ENCODE measurements around the gene ZNF726. TPM values are rescaled to one million over a fixed set of nuclear protein-coding genes. Genes with fewer than 3 reads are reported as not detected.
"Not testable (repeated sequence)": the region's sequence is repeated elsewhere in the genome, so short reads cannot be mapped to it uniquely, and the experiment has no call there.

Gene ZNF726
- total RNA-seq, 6 donors from 2014 or later, result 1.9 to 14.9 (median 5.0) TPM

GRCh38 chr19:23925285-23925684 lies 10.6 kb downstream of the ZNF726 start:
- no peaks in the 10 kb centered on the region for H3K27me3 ChIP-seq
- H3K4me1 ChIP-seq, result no peaks in the 10 kb centered on the region
- TF ChIP-seq CTCF (IDR thresholded peaks at IDR 0.05), result no peak
- no peak for TF ChIP-seq POLR2AphosphoS5 (IDR thresholded peaks at IDR 0.05)
- TF ChIP-seq EP300 (IDR thresholded peaks at IDR 0.05), result no peak
- TF ChIP-seq POLR2A (IDR thresholded peaks at IDR 0.05), result no peak
- H3K36me3 ChIP-seq, result peaks cover 0 to 3% (median under 1%) of the 10 kb centered on the region in 4 donors
- DNase-seq (no peak), ATAC-seq (ENCODE audit: low FRiP score in 2 of 2) (no peak)
- H3K4me3 ChIP-seq, result no peak overlapping the region
- no peak overlapping the region for H3K27ac ChIP-seq
- 95 to 99% methylated on average over 5 of the region's 5 CpGs for WGBS, 2 donors
- peaks cover 0 to 8% (median 0%) of the 10 kb centered on the region in 4 donors for H3K9me3 ChIP-seq

GRCh38 chr19:23932878-23933277 lies 18.2 kb downstream of the ZNF726 start:
- H3K27ac ChIP-seq, result no peak overlapping the region
- H3K4me3 ChIP-seq, result no peak overlapping the region
- H3K27me3 ChIP-seq, result no peaks in the 10 kb centered on the region
- TF ChIP-seq POLR2A (IDR thresholded peaks at IDR 0.05) (no peak), EP300 (IDR thresholded peaks at IDR 0.05) (no peak), CTCF (IDR thresholded peaks at IDR 0.05) (no peak), POLR2AphosphoS5 (IDR thresholded peaks at IDR 0.05) (no peak)
- H3K9me3 ChIP-seq, result peaks cover 16 to 45% (median 34%) of the 10 kb centered on the region in 4 donors
- ATAC-seq (ENCODE audit: low FRiP score in 2 of 2) (no peak), DNase-seq (no peak)
- H3K4me1 ChIP-seq, result no peaks in the 10 kb centered on the region
- H3K36me3 ChIP-seq, result no peaks in the 10 kb centered on the region
- 65 to 93% methylated on average over 1 of the region's 1 CpG for WGBS, 2 donors

DNA sequence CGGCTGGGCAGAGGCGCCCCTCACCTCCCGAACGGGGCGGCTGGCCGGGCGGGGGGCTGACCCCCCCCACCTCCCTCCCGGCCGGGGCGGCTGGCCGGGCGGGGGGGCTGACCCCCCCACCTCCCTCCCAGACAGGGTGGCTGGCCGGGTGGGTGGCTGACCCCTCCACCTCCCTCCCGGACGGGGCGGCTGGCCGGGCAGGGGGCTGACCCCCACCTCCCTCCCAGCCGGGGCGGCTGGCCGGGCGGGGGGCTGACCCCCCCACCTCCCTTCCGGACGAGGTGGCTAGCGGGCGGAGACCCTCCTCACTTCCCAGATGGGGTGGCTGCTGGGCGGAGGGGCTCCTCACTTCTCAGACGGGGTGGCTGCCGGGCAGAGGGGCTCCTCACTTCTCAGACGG lies 22.3 kb downstream of the ZNF726 start:
- H3K9me3 ChIP-seq, result peaks cover 11 to 41% (median 37%) of the 10 kb centered on the region in 4 donors
- ATAC-seq (ENCODE audit: low FRiP score in 2 of 2); H3K4me3 ChIP-seq; H3K27me3 ChIP-seq; H3K4me1 ChIP-seq; H3K27ac ChIP-seq; H3K36me3 ChIP-seq: not testable (repeated sequence)
- WGBS, 2 donors, result 100% methylated on average over 6 of the region's 29 CpGs; no CpG with 5 or more reads in 1 of the 2 donors
- peak in 1 of 2 donors; percentile 39 for DNase-seq

- Histone ChIP-seq H3K4me1 (no peaks in the 10 kb centered on the region), H3K4me3 (no peak overlapping the region), H3K27me3 (no peaks in the 10 kb centered on the region), H3K9me3 (peaks cover 0 to 9% (median 6%) of the 10 kb centered on the region in 4 donors), H3K36me3 (no peaks in the 10 kb centered on the region), H3K27ac (no peak overlapping the region)
- 63 to 100% methylated on average over 1 of the region's 1 CpG for WGBS, 2 donors
- DNase-seq (no peak), ATAC-seq (ENCODE audit: low FRiP score in 2 of 2) (no peak)
- TF ChIP-seq EP300 (IDR thresholded peaks at IDR 0.05), result no peak
- TF ChIP-seq POLR2AphosphoS5 (IDR thresholded peaks at IDR 0.05), result no peak
- TF ChIP-seq POLR2A (IDR thresholded peaks at IDR 0.05), result no peak
- no peak for TF ChIP-seq CTCF (IDR thresholded peaks at IDR 0.05)
These were observed 28.7 kb downstream of the ZNF726 start for GRCh38 chr19:23943411-23943810.

GRCh38 chr19:23946569-23946968 lies 31.9 kb downstream of the ZNF726 start:
- no peaks in the 10 kb centered on the region for H3K4me1 ChIP-seq
- no peaks in the 10 kb centered on the region for H3K27me3 ChIP-seq
- H3K36me3 ChIP-seq, result no peaks in the 10 kb centered on the region
- no peak overlapping the region for H3K27ac ChIP-seq
- TF ChIP-seq EP300 (IDR thresholded peaks at IDR 0.05), result no peak
- TF ChIP-seq POLR2A (IDR thresholded peaks at IDR 0.05), result no peak
- no peak for TF ChIP-seq CTCF (IDR thresholded peaks at IDR 0.05)
- TF ChIP-seq POLR2AphosphoS5 (IDR thresholded peaks at IDR 0.05), result no peak
- ATAC-seq (ENCODE audit: low FRiP score in 2 of 2), result no peak
- no peak for DNase-seq
- H3K4me3 ChIP-seq, result no peak overlapping the region
- H3K9me3 ChIP-seq, result peaks cover 0 to 5% (median 1%) of the 10 kb centered on the region in 4 donors

Measured in upper lobe of left lung (tissue), 6 donors.